Vagina (tissue), 2 donors: ENCODE results near the gene LMNTD2. TPM values are rescaled to one million over a fixed set of nuclear protein-coding genes. Genes with fewer than 3 reads are reported as not detected.

ENCODE experiments used
- DNase-seq, 2 donors: peaks; one replicate each; pipeline ENCODE4 v3.0.0-alpha.2; 2017; ENCODE audit errors: extremely low spot score in 2 of 2
- H3K27ac ChIP-seq: fragments of 200-600 bp; sonication (generic); one replicate; pipeline ENCODE4 v1.5.1; 2019
- H3K27me3 ChIP-seq: fragments of 200-600 bp; sonication (generic); one replicate; pipeline ENCODE4 v1.5.1; 2019
- H3K36me3 ChIP-seq, 2 donors: fragments of 200-600 bp; sonication (generic); one replicate each; pipeline ENCODE4 v1.5.1; 2017 to 2019
- H3K4me1 ChIP-seq: fragments of 200-600 bp; sonication (generic); one replicate; pipeline ENCODE4 v1.5.1; 2019
- H3K4me3 ChIP-seq, 2 donors: fragments of 200-600 bp; sonication (generic); 1 replicate in 1 of 2; 2 replicates in 1 of 2; pipeline ENCODE4 v1.5.1; 2016 to 2019
- H3K9me3 ChIP-seq: fragments of 200-600 bp; sonication (generic); one replicate; pipeline ENCODE4 v1.5.1; 2019
- POLR2A ChIP-seq, 2 donors: fragments of 450-650 bp; IDR thresholded peaks; one replicate each; pipeline ENCODE4 v1.6.1; 2017; ENCODE audit warnings: antibody characterized with exemption in 2 of 2, mild to moderate bottlenecking in 2 of 2, moderate library complexity in 2 of 2
- POLR2AphosphoS5 ChIP-seq, 2 donors: sonication (generic); formaldehyde crosslinking; IDR thresholded peaks; one replicate each; pipeline ENCODE4 v1.9.0; 2017; ENCODE audit warnings: antibody characterized with exemption in 2 of 2, mild to moderate bottlenecking in 2 of 2, low read depth in 1 of 2; ENCODE audit not compliant: insufficient read depth in 1 of 2
- intact Hi-C: fragments of 100-400 bp; cut with DNase I; formaldehyde crosslinking; loops from one replicate; pipeline ENCODE4 v1.15.1; 2023
- total RNA-seq: library from RNA; depleted of rRNA; stranded (reverse); fragments of >200 nt; gene quantifications from one replicate; pipeline ENCODE4 v1.2.3, GENCODE V29; 2016
- TF ChIP-seq, protein P1 (sequence below), 3 experiments: fragments of 450-650 bp in 2 of 3; fragments of 200-600 bp in 1 of 3; sonication (generic) in 1 of 3; IDR thresholded peaks; one replicate each; pipeline ENCODE4 v1.5.1; 2017 to 2019; ENCODE audit warnings: antibody characterized with exemption in 3 of 3, mild to moderate bottlenecking in 2 of 3, moderate library complexity in 2 of 3

Gene LMNTD2
- total RNA-seq, 1 donor from 2014 or later, result 1.7 TPM

- H3K4me3 ChIP-seq, result peak overlapping the region; percentile 61 to 90
- no peaks in the 10 kb centered on the region for H3K36me3 ChIP-seq
- peaks cover 27% of the 10 kb centered on the region for H3K4me1 ChIP-seq
- no peaks in the 10 kb centered on the region for H3K9me3 ChIP-seq
- no peak for DNase-seq
- peak overlapping the region; percentile 42 for H3K27ac ChIP-seq
- TF ChIP-seq, protein P1, sequence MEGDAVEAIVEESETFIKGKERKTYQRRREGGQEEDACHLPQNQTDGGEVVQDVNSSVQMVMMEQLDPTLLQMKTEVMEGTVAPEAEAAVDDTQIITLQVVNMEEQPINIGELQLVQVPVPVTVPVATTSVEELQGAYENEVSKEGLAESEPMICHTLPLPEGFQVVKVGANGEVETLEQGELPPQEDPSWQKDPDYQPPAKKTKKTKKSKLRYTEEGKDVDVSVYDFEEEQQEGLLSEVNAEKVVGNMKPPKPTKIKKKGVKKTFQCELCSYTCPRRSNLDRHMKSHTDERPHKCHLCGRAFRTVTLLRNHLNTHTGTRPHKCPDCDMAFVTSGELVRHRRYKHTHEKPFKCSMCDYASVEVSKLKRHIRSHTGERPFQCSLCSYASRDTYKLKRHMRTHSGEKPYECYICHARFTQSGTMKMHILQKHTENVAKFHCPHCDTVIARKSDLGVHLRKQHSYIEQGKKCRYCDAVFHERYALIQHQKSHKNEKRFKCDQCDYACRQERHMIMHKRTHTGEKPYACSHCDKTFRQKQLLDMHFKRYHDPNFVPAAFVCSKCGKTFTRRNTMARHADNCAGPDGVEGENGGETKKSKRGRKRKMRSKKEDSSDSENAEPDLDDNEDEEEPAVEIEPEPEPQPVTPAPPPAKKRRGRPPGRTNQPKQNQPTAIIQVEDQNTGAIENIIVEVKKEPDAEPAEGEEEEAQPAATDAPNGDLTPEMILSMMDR (IDR thresholded peaks at IDR 0.05), result no peak
- no peak for TF ChIP-seq POLR2AphosphoS5 (IDR thresholded peaks at IDR 0.05; ENCODE audit: insufficient read depth in 1 of 2, low read depth in 1 of 2)
- TF ChIP-seq POLR2A (IDR thresholded peaks at IDR 0.05), result no peak
- intact Hi-C loops, result no loop called here
- no peaks in the 10 kb centered on the region for H3K27me3 ChIP-seq
These were observed 838 bp upstream of the LMNTD2 start for GRCh38 chr11:561148-562003.

- TF ChIP-seq, protein P1 (IDR thresholded peaks at IDR 0.05), result no peak
- TF ChIP-seq POLR2A (IDR thresholded peaks at IDR 0.05) (no peak), POLR2AphosphoS5 (IDR thresholded peaks at IDR 0.05; ENCODE audit: insufficient read depth in 1 of 2, low read depth in 1 of 2) (no peak)
- no peaks in the 10 kb centered on the region for H3K36me3 ChIP-seq
- intact Hi-C loops, result loop anchor here (10.0 kb wide), 1 partner anchor 165 kb away; no protein-coding TSS in a partner anchor
- peaks cover 6% of the 10 kb centered on the region for H3K27me3 ChIP-seq
- H3K4me1 ChIP-seq, result peaks cover 31% of the 10 kb centered on the region
- peak overlapping the region; percentile 61 to 90 for H3K4me3 ChIP-seq
- no peaks in the 10 kb centered on the region for H3K9me3 ChIP-seq
- DNase-seq, result no peak
- peak overlapping the region; percentile 47 for H3K27ac ChIP-seq
These were observed 730 bp downstream of the LMNTD2 start for GRCh38 chr11:559712-560304.

DNA sequence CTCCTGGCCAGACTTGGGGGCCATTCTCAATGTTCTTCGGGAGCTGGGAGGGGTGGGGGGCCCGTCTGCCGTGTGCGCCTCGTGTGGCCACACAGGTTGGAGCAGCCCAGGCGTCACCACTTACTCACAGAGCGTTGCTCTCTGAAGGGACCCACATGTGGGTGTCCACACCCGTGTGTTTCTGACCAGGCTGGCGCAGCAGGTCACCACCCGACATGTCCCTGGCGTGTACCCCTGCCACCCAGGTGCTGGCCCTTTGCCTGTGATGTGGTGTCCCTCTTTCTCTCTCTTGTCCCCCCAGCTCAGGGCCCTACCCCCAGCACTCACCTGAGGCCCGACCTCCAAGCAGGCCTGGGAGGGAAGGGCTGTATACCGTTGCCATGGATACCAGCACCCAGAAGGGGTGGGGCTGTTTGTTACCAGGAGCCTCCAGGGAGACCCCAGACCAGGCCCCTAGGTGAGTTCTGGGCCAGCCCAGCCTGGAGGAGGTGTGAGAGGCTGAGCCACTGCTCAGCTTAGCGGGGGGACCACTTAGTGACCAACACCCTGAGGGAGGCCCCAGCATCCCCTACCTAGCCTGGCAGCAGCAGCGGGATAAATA is 1.4 kb downstream of the LMNTD2 start:
- Histone ChIP-seq H3K4me3 (no peak overlapping the region), H3K27me3 (peaks cover 12% of the 10 kb centered on the region), H3K36me3 (no peaks in the 10 kb centered on the region), H3K4me1 (peaks cover 38% of the 10 kb centered on the region), H3K27ac (no peak overlapping the region), H3K9me3 (no peaks in the 10 kb centered on the region)
- no peak for DNase-seq
- TF ChIP-seq, protein P1 (IDR thresholded peaks at IDR 0.05), result no peak
- intact Hi-C loops, result loop anchor here (10.0 kb wide), 1 partner anchor 166 kb away; no protein-coding TSS in a partner anchor

DNA sequence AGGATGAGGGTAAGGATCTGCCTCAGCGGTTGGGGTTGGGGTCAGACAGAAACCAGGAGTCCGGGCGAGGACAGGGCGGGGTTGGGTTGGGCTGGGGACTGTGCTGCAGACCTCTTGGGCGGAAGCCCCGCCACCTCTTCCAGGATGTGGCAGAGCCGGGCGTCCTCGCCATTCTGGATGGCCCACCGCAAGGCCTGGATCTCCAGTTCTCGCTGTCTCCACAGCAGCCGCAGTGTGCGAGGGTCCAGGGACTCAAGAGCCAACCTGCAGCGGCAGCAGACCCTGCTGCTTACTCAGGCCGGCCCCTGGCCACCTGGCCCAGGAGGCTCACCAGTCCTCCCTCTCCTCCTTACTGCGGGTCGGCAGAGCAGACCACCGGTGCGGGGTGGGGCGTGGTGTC is 2.0 kb downstream of the LMNTD2 start:
- Histone ChIP-seq H3K9me3 (no peaks in the 10 kb centered on the region), H3K4me3 (no peak overlapping the region), H3K4me1 (peaks cover 40% of the 10 kb centered on the region), H3K27me3 (peaks cover 14% of the 10 kb centered on the region), H3K36me3 (no peaks in the 10 kb centered on the region), H3K27ac (no peak overlapping the region)
- TF ChIP-seq POLR2AphosphoS5 (IDR thresholded peaks at IDR 0.05; ENCODE audit: insufficient read depth in 1 of 2, low read depth in 1 of 2) (no peak), POLR2A (IDR thresholded peaks at IDR 0.05) (no peak)
- TF ChIP-seq, protein P1 (IDR thresholded peaks at IDR 0.05), result no peak
- DNase-seq, result no peak
- intact Hi-C loops, result loop anchor here (10.0 kb wide), 1 partner anchor 166 kb away; no protein-coding TSS in a partner anchor
